ENCODE results near the gene PYDC2.

- TF ChIP-seq EZH2 (IDR thresholded peaks at IDR 0.05; ENCODE audit: low read length, missing control alignments), result no peak
- no peak for TF ChIP-seq CTCF (conservative IDR thresholded peaks at IDR 0.05 in 1 of 2, IDR thresholded peaks at IDR 0.05 in 1 of 2; ENCODE audit: low read depth in 1 of 2, low read length in 2 of 2)
Measured at GRCh38 chr3:191431160-191431822, 29.7 kb upstream of the PYDC2 start.
